ENCODE measurements around the gene SCYL3. TPM values are rescaled to one million over a fixed set of nuclear protein-coding genes. Genes with fewer than 3 reads are reported as not detected.

Gene SCYL3
- total and polyA plus RNA-seq, 2 experiments from 2014 or later, result 2.2 to 6.8 TPM

DNA sequence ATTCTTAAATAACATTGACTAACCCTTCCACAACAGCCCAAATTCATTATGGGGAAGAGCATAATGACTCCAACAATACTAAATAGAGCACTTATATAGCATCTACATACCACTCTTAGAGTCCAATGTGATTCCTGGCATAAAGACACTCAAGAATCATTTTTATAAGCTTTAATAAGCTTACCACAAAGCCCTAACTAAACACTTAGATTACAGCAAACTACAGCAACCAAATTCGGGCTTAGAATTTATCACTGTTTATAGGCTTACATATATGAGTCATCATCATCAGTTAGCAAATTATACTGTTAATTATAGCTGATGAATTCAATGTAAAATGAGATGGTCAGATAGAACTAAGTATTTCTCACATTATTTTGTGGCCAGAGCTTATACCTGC lies 7.3 kb downstream of the SCYL3 start:
- H3K4me2 ChIP-seq, result no peak overlapping the region
- peaks cover 24% of the 10 kb centered on the region for H3K36me3 Mint-ChIP-seq (ENCODE audit: low read depth)
- H3K4me3 Mint-ChIP-seq, result no peak overlapping the region
- H3K27me3 ChIP-seq (ENCODE audit: insufficient read depth), result no peaks in the 10 kb centered on the region
- DNase-seq (ENCODE audit: low spot score) (no peak), ATAC-seq (no peak)
- TF ChIP-seq CREB1 (CRISPR knock-in tag; IDR thresholded peaks at IDR 0.05; ENCODE audit: low read depth), result no peak
- no peak for TF ChIP-seq ZNF114 (CRISPR knock-in tag; IDR thresholded peaks at IDR 0.05)
- TF ChIP-seq EZH2phosphoT487 (IDR thresholded peaks at IDR 0.05; ENCODE audit: unreplicated experiment), result no peak
- TF ChIP-seq, protein P1, sequence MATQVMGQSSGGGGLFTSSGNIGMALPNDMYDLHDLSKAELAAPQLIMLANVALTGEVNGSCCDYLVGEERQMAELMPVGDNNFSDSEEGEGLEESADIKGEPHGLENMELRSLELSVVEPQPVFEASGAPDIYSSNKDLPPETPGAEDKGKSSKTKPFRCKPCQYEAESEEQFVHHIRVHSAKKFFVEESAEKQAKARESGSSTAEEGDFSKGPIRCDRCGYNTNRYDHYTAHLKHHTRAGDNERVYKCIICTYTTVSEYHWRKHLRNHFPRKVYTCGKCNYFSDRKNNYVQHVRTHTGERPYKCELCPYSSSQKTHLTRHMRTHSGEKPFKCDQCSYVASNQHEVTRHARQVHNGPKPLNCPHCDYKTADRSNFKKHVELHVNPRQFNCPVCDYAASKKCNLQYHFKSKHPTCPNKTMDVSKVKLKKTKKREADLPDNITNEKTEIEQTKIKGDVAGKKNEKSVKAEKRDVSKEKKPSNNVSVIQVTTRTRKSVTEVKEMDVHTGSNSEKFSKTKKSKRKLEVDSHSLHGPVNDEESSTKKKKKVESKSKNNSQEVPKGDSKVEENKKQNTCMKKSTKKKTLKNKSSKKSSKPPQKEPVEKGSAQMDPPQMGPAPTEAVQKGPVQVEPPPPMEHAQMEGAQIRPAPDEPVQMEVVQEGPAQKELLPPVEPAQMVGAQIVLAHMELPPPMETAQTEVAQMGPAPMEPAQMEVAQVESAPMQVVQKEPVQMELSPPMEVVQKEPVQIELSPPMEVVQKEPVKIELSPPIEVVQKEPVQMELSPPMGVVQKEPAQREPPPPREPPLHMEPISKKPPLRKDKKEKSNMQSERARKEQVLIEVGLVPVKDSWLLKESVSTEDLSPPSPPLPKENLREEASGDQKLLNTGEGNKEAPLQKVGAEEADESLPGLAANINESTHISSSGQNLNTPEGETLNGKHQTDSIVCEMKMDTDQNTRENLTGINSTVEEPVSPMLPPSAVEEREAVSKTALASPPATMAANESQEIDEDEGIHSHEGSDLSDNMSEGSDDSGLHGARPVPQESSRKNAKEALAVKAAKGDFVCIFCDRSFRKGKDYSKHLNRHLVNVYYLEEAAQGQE (IDR thresholded peaks at IDR 0.05; ENCODE audit: unreplicated experiment), result no peak
- TF ChIP-seq ZNF331 (CRISPR knock-in tag; IDR thresholded peaks at IDR 0.05; ENCODE audit: low read depth), result no peak
- H3K27ac Mint-ChIP-seq, result no peak overlapping the region
- peaks cover 11% of the 10 kb centered on the region for H3K4me1 Mint-ChIP-seq
- no peaks in the 10 kb centered on the region for H3K9me3 Mint-ChIP-seq
- H2AFZ ChIP-seq, result no peak overlapping the region
- no peak overlapping the region for H3K27ac ChIP-seq (ENCODE audit: low read depth)
- no peaks in the 10 kb centered on the region for H3K9me2 ChIP-seq (ENCODE audit: insufficient read depth)
- no peaks in the 10 kb centered on the region for H3K36me3 ChIP-seq (ENCODE audit: insufficient read depth)
- no peak overlapping the region for H3K4me3 ChIP-seq
- peaks cover 5% of the 10 kb centered on the region for H3K4me1 ChIP-seq (ENCODE audit: insufficient read depth)
- H3K79me2 ChIP-seq (replicated peaks; ENCODE audit: insufficient read depth), result peaks cover 22% of the 10 kb centered on the region; the same call in 1 of the 2 replicates
- peaks cover 1% of the 10 kb centered on the region for H3K27me3 Mint-ChIP-seq (ENCODE audit: insufficient read depth, low read depth, poor library complexity)
- 0 out of 2 replicates have a peak, but pooled peaks cover 3% of the 10 kb centered on the region for H4K20me1 ChIP-seq (replicated peaks; ENCODE audit: insufficient read depth)
- no peaks in the 10 kb centered on the region for H3F3A ChIP-seq (replicated peaks; ENCODE audit: low read depth)

DNA sequence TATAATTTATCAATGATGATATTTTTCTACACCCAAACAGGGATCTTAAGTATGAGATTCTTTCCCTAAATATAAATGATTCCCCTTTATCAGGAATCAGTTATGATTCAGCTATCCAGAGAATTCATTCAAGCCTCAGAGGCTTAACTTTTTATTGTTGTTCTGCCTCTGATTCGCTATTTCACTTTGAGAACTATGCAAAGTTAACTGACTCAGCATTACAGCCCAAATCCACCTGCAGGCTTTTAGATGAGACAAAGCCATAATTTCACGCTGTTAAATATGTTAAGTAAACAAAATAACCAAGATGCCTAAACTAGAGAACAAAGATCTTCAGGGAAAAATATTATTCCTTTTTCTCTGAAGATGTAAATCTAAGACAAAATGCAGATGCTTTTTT lies 8.5 kb downstream of the SCYL3 start:
- no peaks in the 10 kb centered on the region for H3K9me2 ChIP-seq (ENCODE audit: insufficient read depth)
- no peaks in the 10 kb centered on the region for H3K4me1 ChIP-seq (ENCODE audit: insufficient read depth)
- H2AFZ ChIP-seq, result no peak overlapping the region
- H3K9me3 Mint-ChIP-seq, result no peaks in the 10 kb centered on the region
- H3K4me2 ChIP-seq, result no peak overlapping the region
- H3K27me3 ChIP-seq (ENCODE audit: insufficient read depth), result no peaks in the 10 kb centered on the region
- peaks cover 26% of the 10 kb centered on the region for H3K36me3 Mint-ChIP-seq (ENCODE audit: low read depth)
- no peaks in the 10 kb centered on the region for H3K36me3 ChIP-seq (ENCODE audit: insufficient read depth)
- 0 out of 2 replicates have a peak, but pooled peaks cover 3% of the 10 kb centered on the region for H4K20me1 ChIP-seq (replicated peaks; ENCODE audit: insufficient read depth)
- no peak for DNase-seq (ENCODE audit: low spot score)
- no peak overlapping the region for H3K4me3 ChIP-seq
- no peaks in the 10 kb centered on the region; the same call in 2 of the 3 replicates for H3K4me1 Mint-ChIP-seq
- H3K27ac Mint-ChIP-seq, result no peak overlapping the region
- H3F3A ChIP-seq (replicated peaks; ENCODE audit: low read depth), result no peaks in the 10 kb centered on the region
- H3K4me3 Mint-ChIP-seq, result no peak overlapping the region
- ATAC-seq, result no peak
- peaks cover 12% of the 10 kb centered on the region; the same call in 1 of the 2 replicates for H3K79me2 ChIP-seq (replicated peaks; ENCODE audit: insufficient read depth)
- peaks cover 1% of the 10 kb centered on the region for H3K27me3 Mint-ChIP-seq (ENCODE audit: insufficient read depth, low read depth, poor library complexity)
- H3K27ac ChIP-seq (ENCODE audit: low read depth), result no peak overlapping the region
- TF ChIP-seq, protein P1 (IDR thresholded peaks at IDR 0.05; ENCODE audit: unreplicated experiment), result no peak
- TF ChIP-seq POLR2AphosphoS5 (IDR thresholded peaks at IDR 0.05; ENCODE audit: low read depth) (no peak), NANOG (IDR thresholded peaks at IDR 0.05; ENCODE audit: borderline replicate concordance) (no peak), EZH2 (IDR thresholded peaks at IDR 0.05; ENCODE audit: low read depth, unreplicated experiment) (no peak), CREB1 (CRISPR knock-in tag; IDR thresholded peaks at IDR 0.05; ENCODE audit: low read depth) (no peak), ZNF114 (CRISPR knock-in tag; IDR thresholded peaks at IDR 0.05) (no peak), JUNB (IDR thresholded peaks at IDR 0.05; ENCODE audit: unreplicated experiment) (no peak), EZH2phosphoT487 (IDR thresholded peaks at IDR 0.05; ENCODE audit: unreplicated experiment) (no peak), STAT1 (IDR thresholded peaks at IDR 0.05; ENCODE audit: unreplicated experiment) (no peak)
- TF ChIP-seq, protein P2, sequence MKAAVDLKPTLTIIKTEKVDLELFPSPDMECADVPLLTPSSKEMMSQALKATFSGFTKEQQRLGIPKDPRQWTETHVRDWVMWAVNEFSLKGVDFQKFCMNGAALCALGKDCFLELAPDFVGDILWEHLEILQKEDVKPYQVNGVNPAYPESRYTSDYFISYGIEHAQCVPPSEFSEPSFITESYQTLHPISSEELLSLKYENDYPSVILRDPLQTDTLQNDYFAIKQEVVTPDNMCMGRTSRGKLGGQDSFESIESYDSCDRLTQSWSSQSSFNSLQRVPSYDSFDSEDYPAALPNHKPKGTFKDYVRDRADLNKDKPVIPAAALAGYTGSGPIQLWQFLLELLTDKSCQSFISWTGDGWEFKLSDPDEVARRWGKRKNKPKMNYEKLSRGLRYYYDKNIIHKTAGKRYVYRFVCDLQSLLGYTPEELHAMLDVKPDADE (IDR thresholded peaks at IDR 0.05), result no peak
